GM08714 (cell line): Measurements from ENCODE around the gene POU5F1.

Source experiments
- H3K4me3 ChIP-seq: fragments of 200-500 bp; sonication (Bioruptor generic); 2 replicates; pipeline ENCODE4 v1.5.1; 2014; ENCODE audit warnings: mild to moderate bottlenecking, low read length, inconsistent platforms
- ZNF274 ChIP-seq: IDR thresholded peaks from 2 replicates; pipeline ENCODE4 v1.6.1; 2012; ENCODE audit warnings: mild to moderate bottlenecking, low read depth, low read length

The POU5F1 gene

DNA sequence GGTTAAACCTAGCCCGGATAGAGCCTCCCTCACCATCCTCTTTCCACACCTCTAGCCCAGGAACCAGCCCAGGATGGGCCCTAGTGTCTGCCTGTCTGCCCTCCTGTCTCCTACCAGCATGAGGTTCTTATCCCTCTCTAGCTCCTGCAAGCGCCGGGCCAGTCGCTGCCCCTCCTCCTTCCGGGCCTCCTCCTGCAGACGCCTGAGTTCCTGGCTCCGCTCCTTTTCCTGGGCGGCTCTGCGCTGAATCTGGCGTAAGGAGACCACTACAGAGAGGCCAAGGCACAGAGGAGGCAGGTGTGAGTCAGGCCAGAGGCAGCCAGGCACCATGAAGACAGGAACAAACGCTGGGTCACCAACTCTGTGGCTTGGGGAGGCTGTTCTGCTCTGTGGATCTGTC, 27.3 kb downstream of the POU5F1 start:
- no peak for TF ChIP-seq ZNF274
- no peak overlapping the region for H3K4me3 ChIP-seq

DNA sequence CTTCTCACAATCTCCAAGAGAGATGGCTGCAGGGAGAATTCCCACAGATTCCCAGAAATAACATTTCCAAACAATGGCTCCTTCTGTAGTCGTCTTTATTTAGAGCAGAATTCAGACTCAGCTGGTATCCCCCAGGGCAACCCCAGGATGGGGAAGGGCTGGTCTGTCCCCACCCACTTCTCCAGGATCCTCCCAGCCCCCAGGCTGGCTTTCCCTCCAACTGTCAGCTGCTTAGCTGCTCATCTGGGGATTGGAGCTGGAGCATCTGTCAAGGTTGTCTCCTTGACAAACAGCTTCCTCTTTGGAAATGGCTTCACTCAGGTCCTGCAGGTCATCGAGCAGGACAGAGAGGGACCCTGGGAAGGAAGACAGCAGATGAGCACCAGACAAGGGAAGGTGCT, 28.1 kb downstream of the POU5F1 start:
- H3K4me3 ChIP-seq: no peak overlapping the region
- TF ChIP-seq ZNF274: no peak

DNA sequence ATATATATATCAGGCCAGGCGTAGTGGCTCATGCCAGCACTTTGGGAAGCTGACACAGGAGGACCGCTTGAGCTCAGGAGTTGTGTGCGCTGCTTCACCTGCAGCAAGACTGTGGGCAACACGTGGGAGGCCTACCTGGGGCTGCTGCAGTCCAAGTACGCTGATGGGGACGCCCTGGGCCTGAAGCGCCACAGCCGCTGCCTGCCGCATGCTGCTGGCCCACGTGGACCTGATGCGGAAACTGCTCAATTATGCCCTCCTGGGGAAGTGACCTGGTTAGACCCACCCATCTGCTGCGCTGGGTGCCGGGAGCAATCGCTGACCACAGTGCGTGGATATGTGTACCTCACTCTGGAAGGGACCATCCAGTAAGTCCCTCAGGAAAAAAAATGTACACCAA, 29.8 kb downstream of the POU5F1 start:
- no peak overlapping the region for H3K4me3 ChIP-seq
- no peak for TF ChIP-seq ZNF274

DNA sequence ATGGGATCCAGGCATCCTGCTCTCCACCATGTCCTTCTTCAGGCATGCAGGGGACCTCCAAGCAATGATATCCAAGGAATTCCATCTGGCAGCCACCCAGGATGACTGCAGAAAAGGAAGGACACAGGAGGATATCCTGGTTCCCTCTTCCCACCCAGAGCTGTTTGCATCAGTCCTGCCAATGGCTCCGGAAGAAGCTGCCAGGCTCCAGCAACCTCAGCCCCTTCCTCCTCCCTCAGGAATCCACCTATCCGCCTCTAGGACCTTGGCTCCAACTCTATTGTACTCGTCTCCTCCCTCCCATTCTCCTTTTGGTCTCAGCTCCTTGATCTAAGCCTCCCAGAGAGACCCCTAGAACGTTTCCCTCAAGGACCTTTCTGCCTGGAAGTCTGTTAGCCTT, 30.9 kb downstream of the POU5F1 start:
- TF ChIP-seq ZNF274: no peak
- H3K4me3 ChIP-seq: no peak overlapping the region

DNA sequence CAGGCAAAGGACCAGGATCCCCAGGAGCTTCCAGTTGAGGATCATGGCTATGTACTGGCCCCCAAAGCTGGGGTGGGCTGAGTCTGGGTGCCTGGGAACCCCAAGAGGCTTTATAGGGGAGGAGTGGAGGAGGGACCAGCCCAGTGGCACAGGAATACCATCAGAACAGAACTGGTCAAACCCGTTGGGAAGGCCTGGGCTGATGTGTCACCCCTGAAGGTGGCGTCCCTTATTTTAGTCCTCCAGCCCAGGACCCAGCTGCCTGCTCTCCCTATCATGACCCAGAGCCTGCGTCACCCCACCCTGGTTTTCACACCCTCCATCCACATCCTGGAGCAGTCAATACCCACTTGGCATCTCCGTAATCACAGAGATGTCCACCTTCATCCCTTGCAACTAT, 31.5 kb downstream of the POU5F1 start, which contains the start of gene PSORS1C2:
PSORS1C2 (minus strand) TSS at position 85 of the 400 bp plus-strand sequence; CDS start at position 45, 40 bp downstream.
- no peak within 1 kb of the TSS for H3K4me3 ChIP-seq
- no peak for TF ChIP-seq ZNF274

DNA sequence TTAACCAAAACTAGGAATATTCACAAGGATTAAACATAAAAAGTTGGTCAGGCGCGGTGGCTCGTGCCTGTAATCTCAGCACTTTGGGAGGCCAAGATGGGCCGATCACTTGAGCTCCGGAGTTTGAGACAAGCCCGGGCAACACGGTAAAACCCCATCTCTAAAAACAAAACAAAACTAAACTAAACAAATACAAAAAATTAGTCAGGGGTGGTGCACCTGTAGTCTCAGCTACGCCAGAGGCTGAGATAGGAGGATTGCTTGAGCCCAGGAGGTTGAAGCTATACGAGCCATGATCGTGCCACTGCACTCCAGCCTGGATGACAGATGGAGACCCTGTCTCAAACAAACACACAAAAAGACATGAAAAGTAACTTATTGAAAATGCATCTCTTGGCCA, 34.8 kb downstream of the POU5F1 start:
- no peak for TF ChIP-seq ZNF274
- H3K4me3 ChIP-seq: no peak overlapping the region

DNA sequence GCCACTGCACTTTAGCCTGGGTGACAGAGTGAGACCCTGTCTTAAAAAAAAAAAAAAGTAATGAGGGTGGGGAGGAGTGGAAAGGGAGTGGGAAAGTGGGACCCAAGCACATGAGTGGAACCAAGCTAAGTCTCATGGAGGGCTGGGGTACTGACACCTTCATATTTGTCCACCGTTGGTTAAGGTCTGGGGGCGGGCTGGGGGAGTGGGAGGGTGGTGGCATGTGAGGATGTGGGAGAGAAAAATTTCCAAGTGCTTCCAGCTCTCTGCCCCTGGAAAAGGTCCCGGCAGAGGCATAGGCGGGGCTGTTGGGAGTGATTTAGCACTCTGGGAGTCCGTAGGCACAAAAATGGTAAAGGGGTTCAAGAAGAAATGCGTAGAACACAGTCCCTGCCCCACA, 37.7 kb downstream of the POU5F1 start:
- TF ChIP-seq ZNF274: no peak
- no peak overlapping the region for H3K4me3 ChIP-seq

DNA sequence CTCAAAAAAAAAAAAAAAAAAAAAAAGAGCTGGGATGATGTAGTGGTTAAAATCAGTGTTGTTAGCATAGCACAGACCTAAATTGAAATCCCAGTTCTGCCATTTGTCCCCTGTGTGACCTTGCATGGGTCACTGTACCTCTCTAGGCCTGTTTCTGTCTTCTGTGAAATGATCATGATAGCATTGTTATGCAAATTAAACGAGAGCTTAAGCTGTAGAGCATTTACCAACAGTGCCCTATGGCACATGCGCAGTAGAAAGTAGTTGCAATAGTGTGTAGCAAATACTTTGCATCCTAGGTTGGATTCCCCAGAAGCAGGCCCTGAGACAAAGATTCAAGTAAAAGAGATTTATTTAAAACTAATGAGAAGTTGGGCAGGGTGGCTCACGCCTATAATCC, 38.9 kb downstream of the POU5F1 start:
- H3K4me3 ChIP-seq: no peak overlapping the region
- no peak for TF ChIP-seq ZNF274

DNA sequence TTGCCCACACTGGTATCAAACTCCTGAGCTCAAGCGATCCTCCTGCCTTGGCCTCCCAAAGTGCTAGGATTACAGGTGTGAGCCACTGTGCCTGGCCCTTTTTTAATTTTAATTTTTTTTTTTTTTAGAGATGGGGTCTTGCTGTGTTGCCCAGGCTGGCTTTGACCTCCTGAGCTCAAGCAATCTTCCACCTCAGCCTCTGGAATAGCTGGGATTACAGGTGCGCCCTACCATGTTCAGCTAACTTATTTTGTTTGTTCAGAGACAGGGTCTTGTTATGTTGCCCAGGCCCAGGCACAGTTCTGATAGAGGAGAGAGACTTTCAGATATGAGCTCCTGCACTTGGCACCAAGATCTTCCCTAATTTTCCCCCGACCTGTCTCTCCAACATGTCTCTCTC, 39.7 kb downstream of the POU5F1 start:
- TF ChIP-seq ZNF274: no peak
- H3K4me3 ChIP-seq: no peak overlapping the region

DNA sequence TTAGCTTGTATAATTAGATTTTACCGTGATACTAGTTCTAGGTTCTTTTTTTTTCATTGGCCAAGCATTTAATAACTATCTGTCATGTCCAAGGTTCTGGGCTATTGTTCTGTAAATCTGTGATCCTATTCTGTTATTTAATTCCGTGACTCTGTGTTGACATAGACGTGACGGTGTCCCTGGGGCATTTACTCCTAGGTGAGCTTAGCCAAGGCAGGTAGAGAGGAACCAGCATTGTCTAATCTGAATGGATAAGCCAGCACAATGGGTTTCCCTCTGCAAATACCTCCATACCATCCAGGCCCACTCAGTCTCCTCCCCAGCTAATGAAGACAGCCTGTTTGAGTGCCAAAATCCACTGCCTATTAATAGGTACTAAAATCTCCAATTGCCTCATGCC, 41.4 kb downstream of the POU5F1 start:
- no peak for TF ChIP-seq ZNF274
- no peak overlapping the region for H3K4me3 ChIP-seq

DNA sequence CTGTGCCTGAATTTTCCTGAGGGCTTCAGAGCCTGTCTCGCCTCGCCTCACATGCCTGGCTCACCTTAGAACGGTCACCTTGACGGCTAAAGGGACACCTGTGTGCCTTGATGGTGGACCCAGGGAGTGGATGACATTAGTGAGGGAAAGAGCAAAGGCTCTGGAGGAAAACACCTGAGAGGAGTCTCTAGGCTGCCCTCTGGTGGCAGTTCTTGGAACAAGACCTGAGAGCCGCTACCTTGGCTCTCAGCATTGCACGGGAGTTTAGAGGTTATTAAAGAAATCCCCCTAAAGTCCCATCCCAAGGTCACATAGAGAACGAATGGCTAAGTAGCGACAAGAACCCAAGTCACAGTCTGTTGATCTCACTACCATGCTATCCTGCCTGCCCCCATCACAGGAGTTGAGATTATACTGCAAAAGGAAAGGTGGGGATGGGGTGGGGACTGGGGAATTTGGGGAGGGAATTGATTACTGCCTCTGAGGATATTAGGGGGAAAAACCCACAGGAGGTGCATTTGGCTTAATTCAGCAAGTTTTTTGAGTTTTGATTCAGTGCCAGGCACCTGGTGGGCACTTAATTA, 42.3 kb downstream of the POU5F1 start:
- TF ChIP-seq ZNF274: no peak
- H3K4me3 ChIP-seq: no peak overlapping the region

DNA sequence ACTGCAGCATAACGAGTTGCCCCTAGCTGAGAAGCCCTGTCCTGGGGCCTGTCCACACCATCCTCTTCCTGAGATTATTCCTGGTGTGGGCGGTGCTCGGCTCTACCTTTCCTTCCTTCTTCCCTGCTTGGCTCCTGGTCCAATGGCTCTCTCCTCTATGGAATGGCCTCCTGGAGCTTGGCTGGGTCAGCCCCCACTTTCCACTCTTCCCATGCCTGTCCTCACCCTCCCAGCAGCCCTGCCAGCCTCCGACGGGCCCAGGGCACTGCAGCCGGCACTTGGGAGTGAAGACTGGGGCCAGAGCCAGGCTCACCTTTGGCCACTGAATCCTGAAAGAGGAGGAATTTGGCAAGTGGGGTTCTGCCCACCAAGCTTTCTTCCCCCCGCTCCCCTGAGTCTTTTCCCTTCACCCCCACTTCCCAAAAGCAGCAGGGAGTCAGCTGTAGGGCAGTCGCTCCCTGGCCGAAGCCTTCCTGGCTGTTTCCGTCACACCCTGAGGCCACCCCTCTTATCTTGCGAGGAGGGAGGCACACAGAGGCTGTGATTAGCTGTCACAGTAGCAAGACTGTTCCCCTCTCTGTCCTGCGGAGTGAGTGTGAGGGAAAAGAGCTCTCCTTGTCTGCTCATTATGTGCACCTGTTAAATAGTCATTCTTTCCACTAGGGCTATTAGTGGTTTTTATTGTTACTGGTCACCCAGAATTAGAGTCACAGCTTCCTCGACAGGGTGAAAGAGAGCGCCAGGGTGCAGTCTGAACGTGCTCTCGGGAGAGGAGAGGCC, 43.9 kb downstream of the POU5F1 start:
- TF ChIP-seq ZNF274: no peak
- H3K4me3 ChIP-seq: no peak overlapping the region

DNA sequence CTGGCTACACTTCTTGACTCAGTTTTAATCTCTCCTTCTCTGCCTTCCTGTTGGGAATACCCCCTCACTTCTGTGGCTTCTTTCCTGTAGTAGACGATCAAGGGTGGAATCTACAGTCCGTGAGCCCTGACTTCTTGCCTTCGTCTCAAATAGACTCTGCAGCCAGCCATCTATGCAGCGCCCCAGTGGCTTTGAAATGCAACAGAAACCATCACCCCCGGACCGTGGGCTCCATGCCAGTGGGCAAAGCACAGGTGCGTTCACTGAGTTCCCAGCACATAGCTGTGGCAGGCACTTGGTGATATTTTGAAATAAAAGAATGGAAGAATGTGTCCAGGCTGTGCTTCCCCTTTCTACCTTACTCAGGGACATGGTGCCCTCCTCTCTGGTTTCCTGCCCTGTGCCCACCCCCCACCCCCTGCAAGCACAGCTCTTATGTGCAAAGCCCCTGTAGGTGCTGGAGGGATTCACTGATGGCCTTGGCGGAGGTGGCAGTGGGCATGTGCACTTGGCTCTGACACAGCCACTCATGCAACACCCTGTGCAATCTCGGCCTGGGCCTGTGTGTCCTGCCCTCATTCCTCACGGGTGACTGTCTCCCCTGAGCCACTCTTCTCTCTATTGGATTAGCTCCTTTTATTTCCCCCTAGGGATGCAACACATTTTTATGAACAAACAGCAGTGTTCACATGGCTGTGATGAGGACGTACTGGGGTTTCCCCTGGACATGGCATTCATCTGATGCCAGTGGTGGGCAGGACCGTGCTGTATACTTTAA, 44.7 kb downstream of the POU5F1 start:
- no peak overlapping the region for H3K4me3 ChIP-seq

DNA sequence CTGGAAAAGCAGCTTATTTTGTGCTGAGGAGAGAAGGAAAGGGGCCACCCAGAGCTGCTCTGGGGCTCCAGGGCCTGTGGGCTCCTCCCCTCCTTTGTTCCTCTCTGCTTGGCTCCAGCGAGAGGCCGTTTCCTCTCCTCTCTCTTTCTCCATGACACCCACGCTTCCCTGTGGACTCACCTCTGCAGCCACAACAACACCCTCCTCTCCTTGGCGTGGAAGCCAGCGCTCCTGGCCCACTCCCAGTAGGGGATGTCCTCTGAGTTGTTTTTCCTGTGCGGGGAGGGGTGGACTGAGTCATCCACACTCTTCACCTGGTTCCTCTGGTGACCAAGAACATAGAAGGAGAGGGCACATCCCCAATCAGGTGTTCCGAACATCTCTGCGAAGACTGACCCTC, 45.3 kb downstream of the POU5F1 start:
- TF ChIP-seq ZNF274: no peak

More for the DNA sequence above, 44.7 kb downstream of the POU5F1 start:
- no peak for TF ChIP-seq ZNF274

More for the DNA sequence above, 45.3 kb downstream of the POU5F1 start:
- no peak overlapping the region for H3K4me3 ChIP-seq
